HS-5 (cell line): ENCODE results near the gene FBXO27.
"Not testable (repeated sequence)": the region's sequence is repeated elsewhere in the genome, so short reads cannot be mapped to it uniquely, and the experiment has no call there.

ENCODE experiments used
- DNase-seq: peaks from one replicate; pipeline ENCODE4 v3.0.0-alpha.2; 2012; ENCODE audit warnings: low read depth

FBXO27 gene, protein sequence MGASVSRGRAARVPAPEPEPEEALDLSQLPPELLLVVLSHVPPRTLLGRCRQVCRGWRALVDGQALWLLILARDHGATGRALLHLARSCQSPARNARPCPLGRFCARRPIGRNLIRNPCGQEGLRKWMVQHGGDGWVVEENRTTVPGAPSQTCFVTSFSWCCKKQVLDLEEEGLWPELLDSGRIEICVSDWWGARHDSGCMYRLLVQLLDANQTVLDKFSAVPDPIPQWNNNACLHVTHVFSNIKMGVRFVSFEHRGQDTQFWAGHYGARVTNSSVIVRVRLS

DNA sequence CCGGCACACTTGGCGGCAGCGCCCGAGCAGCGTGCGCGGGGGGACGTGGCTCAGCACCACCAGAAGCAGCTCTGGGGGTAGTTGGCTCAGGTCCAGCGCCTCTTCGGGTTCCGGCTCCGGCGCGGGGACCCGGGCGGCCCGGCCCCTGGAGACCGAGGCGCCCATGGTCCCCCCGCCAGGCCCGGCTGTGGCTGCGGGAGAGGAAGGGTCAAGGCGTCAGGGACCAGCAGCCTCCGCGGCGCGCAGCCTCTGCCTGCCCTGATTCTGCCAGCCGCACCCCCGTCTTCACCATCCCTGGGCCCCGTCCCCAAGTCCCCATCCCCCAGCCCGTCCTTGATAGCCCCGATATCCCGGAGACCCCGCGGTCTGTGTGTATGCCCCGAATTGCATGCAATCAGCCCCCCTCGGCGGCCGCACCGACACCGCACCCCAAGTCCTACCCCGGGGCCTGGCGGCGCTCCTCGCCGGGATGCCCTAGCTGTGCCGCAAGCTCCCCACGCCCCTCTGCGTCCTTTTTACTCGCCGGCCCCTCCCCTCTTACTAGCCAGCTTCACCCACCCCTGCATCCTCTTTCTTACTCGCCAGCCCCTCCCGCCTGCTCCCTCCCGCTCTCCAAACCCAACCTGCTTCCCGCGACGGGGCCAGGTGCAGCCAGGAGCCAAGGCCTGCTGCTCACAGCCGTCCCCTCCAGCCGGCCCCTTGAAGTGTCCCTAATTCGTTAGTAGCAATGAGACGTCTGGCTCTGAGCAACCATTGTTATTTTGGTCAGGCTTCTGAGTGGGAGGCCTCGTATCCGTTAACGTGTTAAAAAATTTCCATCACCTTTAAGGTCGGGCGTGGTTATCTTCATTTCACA is at the start of gene FBXO27:
FBXO27 (minus strand) TSS at position 487 of the 856 bp plus-strand sequence; CDS start at position 165, 322 bp downstream.
- DNase-seq = no peak

- no peak for DNase-seq
Observed at GRCh38 chr19:39080431-39080830, 48.1 kb upstream of the FBXO27 start.

GRCh38 chr19:39078436-39079200 is 46.3 kb upstream of the FBXO27 start:
- peak; percentile 98 for DNase-seq

DNA sequence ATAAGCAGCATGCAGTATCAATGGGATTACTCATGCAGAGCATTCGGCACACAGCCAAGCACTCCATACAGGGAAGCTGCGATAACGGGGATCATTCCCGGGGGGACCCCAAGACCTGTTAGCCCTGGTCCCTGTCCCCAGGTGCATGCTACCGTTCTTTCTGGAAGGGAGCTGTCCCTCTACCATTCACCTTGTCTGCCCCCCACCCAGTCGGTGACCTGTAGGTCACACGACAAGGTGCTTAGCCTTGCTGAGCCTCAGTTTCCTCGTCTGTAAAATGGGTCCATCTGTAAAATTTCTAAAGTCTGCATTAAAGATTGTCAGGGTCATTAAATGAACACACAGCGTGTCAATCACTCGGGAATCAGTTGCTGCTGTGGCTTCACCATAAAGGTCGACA is 45.0 kb upstream of the FBXO27 start:
- no peak for DNase-seq

DNA sequence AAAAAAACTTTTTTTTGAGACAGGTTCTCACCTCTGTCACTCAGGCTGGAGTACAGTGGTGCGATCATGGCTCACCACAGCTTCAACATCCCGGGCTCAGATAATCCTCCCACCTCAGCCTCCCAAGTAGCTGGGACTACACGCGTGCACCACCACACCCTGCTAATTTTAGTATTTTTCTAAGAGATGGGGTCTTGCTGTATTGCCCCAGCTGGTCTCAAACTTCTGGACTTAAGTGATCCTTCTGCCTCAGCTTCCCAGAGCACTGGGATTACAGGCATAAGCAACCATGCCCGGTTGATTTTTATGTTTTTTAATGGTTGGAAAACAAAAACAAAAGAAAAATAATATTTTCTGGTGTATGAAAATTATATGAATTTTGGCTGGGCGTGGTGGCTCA is 42.6 kb upstream of the FBXO27 start:
- DNase-seq = no peak

DNA sequence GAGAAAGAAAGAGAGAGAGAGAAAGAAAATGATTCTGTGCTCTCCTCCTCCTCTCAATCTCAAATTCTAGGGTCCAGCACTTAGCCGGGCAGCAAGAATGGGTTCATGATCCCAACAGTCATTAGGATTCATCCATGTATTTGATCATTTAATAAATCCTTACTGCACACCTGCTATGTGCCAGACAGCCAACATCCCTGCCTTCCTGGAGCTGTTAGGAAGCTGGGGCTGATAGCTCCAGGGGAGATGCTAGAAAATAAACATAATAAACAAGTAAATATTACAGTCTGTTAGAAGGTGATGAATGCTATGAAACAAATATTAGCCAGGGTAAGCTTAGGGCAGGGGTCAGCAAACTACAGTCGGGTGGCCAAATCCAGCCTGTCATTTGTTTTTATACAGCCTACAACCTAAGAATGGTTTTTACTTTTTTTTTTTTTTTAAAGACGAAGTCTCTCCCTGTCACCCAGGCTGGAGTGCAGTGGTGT is 41.9 kb upstream of the FBXO27 start:
- no peak for DNase-seq

- DNase-seq = no peak
Observed at GRCh38 chr19:39070888-39071287, 38.5 kb upstream of the FBXO27 start.

GRCh38 chr19:39068259-39068658 is 35.9 kb upstream of the FBXO27 start:
- DNase-seq = not testable (repeated sequence)

- DNase-seq = no peak
Observed at GRCh38 chr19:39067104-39067503, 34.8 kb upstream of the FBXO27 start.

DNA sequence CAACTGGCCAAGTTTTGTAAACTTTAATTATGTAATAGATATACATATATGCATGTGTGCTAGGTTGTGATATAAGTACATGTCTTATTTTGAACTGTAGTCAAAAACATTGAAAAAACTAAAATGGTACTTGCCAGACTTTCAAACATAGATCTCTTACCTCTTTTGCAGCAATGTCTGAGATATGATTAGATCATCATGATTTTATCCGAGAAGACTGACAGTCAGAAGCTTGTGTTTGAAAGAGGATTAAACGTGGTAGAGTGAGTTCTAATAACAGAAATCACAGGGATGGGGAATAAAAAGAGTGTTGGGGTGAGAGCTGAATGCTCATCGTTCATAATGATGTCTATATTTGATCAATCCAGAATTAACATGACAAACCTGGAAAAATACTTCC is 33.6 kb upstream of the FBXO27 start:
- no peak for DNase-seq

- DNase-seq = no peak
Observed at GRCh38 chr19:39064405-39064804, 32.1 kb upstream of the FBXO27 start.

GRCh38 chr19:39060171-39060570 is 27.8 kb upstream of the FBXO27 start:
- DNase-seq = no peak

DNA sequence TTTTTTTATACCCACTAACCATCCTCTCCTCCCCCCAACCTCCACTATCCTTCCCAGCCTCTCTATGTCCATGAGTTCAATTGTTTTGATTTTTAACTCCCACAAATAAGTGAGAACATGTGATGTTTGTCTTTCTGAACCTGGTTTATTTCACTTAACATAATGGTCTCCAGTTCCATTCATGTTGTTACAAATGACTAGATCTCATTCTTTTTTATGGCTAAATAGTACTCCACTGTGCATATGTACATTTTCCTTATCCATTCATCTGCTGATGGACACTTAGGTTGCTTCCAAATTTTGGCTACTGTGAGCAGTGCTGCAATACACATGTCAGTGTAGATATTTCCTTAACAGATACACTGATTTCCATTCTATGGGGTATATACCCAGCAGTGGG is 27.0 kb upstream of the FBXO27 start:
- no peak for DNase-seq

DNA sequence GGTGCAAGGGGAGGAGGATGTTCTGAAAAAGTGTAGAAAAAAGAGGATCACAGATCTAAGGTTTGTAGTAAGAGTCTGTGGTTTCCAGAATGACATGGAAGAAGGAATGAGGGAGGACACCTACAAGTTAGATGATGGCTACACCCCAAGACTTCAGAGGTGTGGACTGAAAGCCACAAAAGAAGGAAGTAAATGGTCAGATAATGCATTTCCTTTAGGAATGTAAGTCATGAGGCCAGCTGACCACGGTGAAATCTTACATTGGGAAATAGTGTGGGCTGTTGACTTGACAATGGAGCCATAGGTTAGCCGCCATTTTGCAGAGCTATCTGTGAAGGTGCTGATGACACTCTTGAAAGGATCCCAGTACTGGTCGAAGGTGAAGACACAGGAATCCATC is 25.3 kb upstream of the FBXO27 start:
- no peak for DNase-seq

DNA sequence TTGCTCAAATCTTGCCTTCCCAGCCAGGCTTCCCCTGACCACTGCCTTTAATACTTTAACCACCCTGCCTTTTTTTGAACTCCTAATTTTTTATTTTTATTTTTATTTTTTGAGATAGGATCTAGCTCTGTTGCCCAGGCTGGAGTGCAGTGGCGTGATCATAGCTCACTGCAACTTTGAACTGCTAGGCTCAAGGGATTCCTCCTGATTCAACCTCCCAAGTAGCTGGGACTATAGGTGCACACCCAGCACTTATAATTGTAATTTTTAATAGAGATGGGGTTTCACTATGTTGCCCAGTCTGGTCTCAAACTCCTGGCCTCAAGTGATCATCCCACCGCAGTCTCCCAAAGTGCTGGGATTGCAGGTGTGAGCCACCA is 21.7 kb upstream of the FBXO27 start:
- DNase-seq = no peak

DNA sequence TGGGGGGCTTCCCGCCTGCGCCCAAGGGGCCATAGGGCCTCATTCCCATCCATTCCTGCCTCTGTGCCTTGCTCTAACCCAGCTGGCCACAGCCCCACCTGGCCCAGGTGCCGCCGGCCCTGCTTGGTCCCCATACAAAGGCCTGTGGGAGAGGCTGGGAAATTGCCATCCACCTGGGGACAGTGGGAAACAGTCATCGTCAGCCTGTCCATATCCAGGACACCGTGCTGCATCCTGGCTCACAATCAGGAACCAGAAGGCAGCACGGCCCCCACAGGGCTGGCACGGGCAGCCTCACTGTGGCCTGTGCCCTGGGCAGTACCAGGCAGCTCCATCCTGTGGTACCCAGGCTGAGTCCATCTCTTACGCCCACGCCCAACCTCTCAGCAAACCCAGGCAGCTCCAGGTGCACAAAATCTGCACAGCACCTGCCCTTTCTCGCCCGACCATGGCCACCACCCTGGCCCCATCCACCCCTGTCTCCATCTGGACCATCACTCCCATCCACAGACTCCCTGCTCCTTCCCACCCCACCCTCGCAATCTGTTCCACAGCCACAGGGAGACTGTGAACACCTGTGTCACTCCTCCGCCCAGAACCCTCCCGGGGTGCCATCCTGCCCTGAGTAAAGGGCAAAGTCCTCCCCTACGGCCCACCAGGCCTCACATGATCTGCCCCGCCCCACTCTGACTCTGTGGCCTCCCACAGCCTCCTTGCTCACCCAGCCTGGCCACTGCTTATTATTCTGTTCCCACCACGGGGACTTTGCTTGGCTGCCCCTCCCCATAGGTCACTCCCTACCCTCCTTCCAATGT is 21.1 kb upstream of the FBXO27 start:
- DNase-seq = no peak

- no peak for DNase-seq
Observed at GRCh38 chr19:39052846-39053245, 20.5 kb upstream of the FBXO27 start.

DNA sequence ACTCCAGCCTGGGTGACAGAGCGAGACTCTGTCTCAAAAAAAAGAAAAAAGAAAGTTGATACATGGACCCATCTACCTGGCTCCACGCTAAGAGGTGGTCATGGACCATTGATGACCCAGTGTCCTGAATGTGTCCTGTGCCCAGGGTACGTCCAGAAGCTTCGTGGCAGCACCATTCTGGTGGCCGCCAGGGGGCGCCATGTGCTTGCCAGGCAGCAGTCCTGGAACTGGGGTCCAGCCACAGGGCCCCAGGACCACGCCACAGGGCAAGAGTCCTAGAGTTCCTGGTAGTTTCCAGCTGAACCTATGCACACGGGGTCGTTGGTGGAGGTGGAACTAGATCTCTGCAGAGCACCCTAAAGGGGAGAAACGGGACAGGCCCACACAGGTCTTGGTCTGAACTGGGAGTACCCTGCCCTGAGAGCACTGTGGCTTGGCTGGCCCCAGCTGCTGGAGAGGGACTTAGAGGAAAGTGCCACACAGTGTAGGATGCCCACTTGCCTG is 19.9 kb upstream of the FBXO27 start:
- DNase-seq = no peak

GRCh38 chr19:39047073-39047472 is 14.7 kb upstream of the FBXO27 start:
- DNase-seq = no peak

- DNase-seq = no peak
Observed at GRCh38 chr19:39046037-39046821, 13.9 kb upstream of the FBXO27 start.

DNA sequence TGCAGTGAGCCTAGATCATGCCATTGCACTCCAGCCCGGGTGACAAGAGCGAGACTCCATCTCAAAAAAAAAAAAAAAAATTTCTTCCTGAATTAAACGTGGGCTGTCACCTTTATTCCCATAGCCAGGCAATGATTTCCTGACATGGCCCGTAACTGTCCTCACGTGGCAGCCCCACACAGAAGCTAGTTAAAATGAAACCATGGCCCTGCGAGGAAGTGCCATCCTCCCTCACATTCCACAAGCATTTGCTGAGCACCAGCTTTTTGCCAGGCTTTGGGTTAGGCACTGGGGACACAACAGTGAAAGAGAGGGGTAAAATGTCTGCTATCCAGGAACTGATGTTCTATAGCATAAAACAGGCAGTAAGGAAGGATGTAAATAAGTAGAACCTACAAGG is 13.2 kb upstream of the FBXO27 start:
- DNase-seq = no peak
